Psoas muscle (tissue), 8 donors: ENCODE results near the gene ZMIZ1. TPM values are rescaled to one million over a fixed set of nuclear protein-coding genes. Genes with fewer than 3 reads are reported as not detected.

ENCODE experiments used
- ATAC-seq, 4 donors: fragments of 200-7000 bp; cut with Tn5 transposase; one replicate each; pipeline ENCODE4 v1.9.1; 2020; ENCODE audit warnings: moderate library complexity in 3 of 4, mild to moderate bottlenecking in 2 of 4
- DNase-seq, 2 donors: peaks; one replicate each; pipeline ENCODE4 v3.0.0-alpha.2; 2020
- H3K27ac ChIP-seq: fragments of 200-600 bp; one replicate; pipeline ENCODE4 v1.8.0; 2022
- H3K27me3 ChIP-seq, 3 donors: fragments of 200-600 bp in 1 of 3; one replicate each; pipeline versions ENCODE4 v1.6.1 to v1.8.0; 2013 to 2022; ENCODE audit warnings: low read length in 2 of 3, mild to moderate bottlenecking in 2 of 3, moderate library complexity in 1 of 3; ENCODE audit not compliant: insufficient read depth in 3 of 3
- H3K36me3 ChIP-seq, 2 donors: fragments of 200-600 bp in 1 of 2; one replicate each; pipeline versions ENCODE4 v1.6.1 to v1.8.0; 2013 to 2022; ENCODE audit warnings: low read depth in 1 of 2, mild to moderate bottlenecking in 1 of 2, moderate library complexity in 1 of 2; ENCODE audit not compliant: insufficient read depth in 1 of 2
- H3K4me1 ChIP-seq: fragments of 200-600 bp; one replicate; pipeline ENCODE4 v1.8.0; 2022
- H3K4me3 ChIP-seq: fragments of 200-600 bp; one replicate; pipeline ENCODE4 v1.8.0; 2022; ENCODE audit warnings: mild to moderate bottlenecking
- H3K9me3 ChIP-seq: fragments of 200-600 bp; one replicate; pipeline ENCODE4 v1.8.0; 2022
- CTCF ChIP-seq: fragments of 200-600 bp; IDR thresholded peaks from one replicate; pipeline ENCODE4 v1.8.0; 2022; ENCODE audit warnings: antibody characterized with exemption
- WGBS, 3 donors: extraction: QIAGEN DNeasy Blood & Tissue Kit; methylation state at CpG; one replicate each; pipeline versions ENCODE4 v1.1.6 to v1.1.7; 2013; 5-methylcytosine and 5-hydroxymethylcytosine counted together
- intact Hi-C, 2 donors: fragments of 100-400 bp; cut with DNase I; formaldehyde crosslinking; loops; one replicate each; pipeline versions ENCODE4 v1.11.0 to v1.14.2; 2022
- polyA plus RNA-seq, 3 donors: library from polyadenylated mRNA; stranded (reverse); fragments of 200-250 nt; gene quantifications; one replicate each; pipeline ENCODE4 v1.2.3, GENCODE V29; 2013
- total RNA-seq, 4 donors: library from RNA; stranded (reverse); fragmentation: NEBNext Ultra II Directional in 2 of 4; extraction: Animal tissue kit (Norgen Biotek cat#: 25700) in 2 of 4; gene quantifications; one replicate each; pipeline versions ENCODE4 v1.2.1 to v1.2.4, GENCODE V29; 2021 to 2023
- donor health status: healthy with polysubstance abuse.
- donor health status: DM: no; HTN: no; CAD: no; lungs with moderate emphysema.
- donor health status: Bipolar disorder and iron deficiency.
- donor health status: healthy.
- donor health status: DM: yes; HTN: yes; CAD: no.
- donor health status: DM: no; HTN: no; CAD: no.
- donor health status: DM: no; HTN: no; CAD: no.
- donor health status: DM: yes; HTN: yes; CAD: no.

Gene ZMIZ1
- total and polyA plus RNA-seq, 7 donors, result 10.4 to 37.6 (median 30.0) TPM

- Histone ChIP-seq H3K4me1 (peaks cover 19% of the 10 kb centered on the region), H3K36me3 (no peaks in the 10 kb centered on the region), H3K27me3 (no peaks in the 10 kb centered on the region), H3K4me3 (no peak overlapping the region), H3K9me3 (no peaks in the 10 kb centered on the region), H3K27ac (peak overlapping the region; percentile 43)
- 92 to 95% (median 92%) methylated on average over 2 of the region's 2 CpGs for WGBS, 3 donors
- TF ChIP-seq CTCF, result no peak
- intact Hi-C loops, result no loop called here
- DNase-seq, result no peak
- no peak for ATAC-seq
Observed at GRCh38 chr10:79320316-79320715, 251.6 kb downstream of the ZMIZ1 start.

- H3K27ac ChIP-seq, result peak overlapping the region; percentile 47
- WGBS, 3 donors, result 67 to 78% (median 77%) methylated on average over 7 of the region's 7 CpGs
- peak in 1 of 2 donors; percentile 57 for DNase-seq
- peak; percentile 57 to 86 (median 75) for ATAC-seq
- no peak overlapping the region for H3K4me3 ChIP-seq
- no peaks in the 10 kb centered on the region for H3K9me3 ChIP-seq
- intact Hi-C loops, result no loop called here
- no peaks in the 10 kb centered on the region for H3K36me3 ChIP-seq
- no peaks in the 10 kb centered on the region for H3K27me3 ChIP-seq
- peaks cover 17% of the 10 kb centered on the region for H3K4me1 ChIP-seq
- TF ChIP-seq CTCF, result no peak
Observed at GRCh38 chr10:79320820-79321493, 252.2 kb downstream of the ZMIZ1 start.

GRCh38 chr10:79321494-79321882 lies 252.7 kb downstream of the ZMIZ1 start:
- no peak overlapping the region for H3K4me3 ChIP-seq
- no peaks in the 10 kb centered on the region for H3K9me3 ChIP-seq
- 82 to 92% (median 83%) methylated on average over 2 of the region's 2 CpGs for WGBS, 3 donors
- H3K36me3 ChIP-seq, result no peaks in the 10 kb centered on the region
- no peak for TF ChIP-seq CTCF
- no peaks in the 10 kb centered on the region for H3K27me3 ChIP-seq
- intact Hi-C loops, result no loop called here
- peaks cover 17% of the 10 kb centered on the region for H3K4me1 ChIP-seq
- no peak for ATAC-seq
- H3K27ac ChIP-seq, result peak overlapping the region; percentile 47
- peak in 1 of 2 donors; percentile 39 for DNase-seq

DNA sequence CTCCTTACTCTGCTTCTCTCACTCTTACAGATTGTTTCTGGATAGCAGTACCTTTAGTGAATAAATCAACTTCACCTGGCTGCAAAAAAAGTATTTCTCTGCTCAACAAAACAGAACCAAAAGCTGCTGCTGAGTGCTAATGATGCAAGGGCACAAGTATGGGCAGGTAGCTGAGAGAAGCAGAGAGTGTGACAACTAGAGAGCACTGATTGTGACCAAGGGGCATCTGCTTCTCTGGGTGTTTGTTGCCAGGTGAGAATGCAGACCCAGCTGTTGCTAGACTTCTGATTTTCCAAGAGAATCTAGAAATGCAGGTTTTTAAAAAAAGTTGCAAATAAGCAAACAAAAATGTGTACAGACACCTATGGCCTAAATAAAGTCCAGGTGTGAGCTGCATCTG lies 253.2 kb downstream of the ZMIZ1 start:
- Histone ChIP-seq H3K9me3 (no peaks in the 10 kb centered on the region), H3K27ac (no peak overlapping the region), H3K27me3 (no peaks in the 10 kb centered on the region), H3K36me3 (no peaks in the 10 kb centered on the region), H3K4me3 (no peak overlapping the region), H3K4me1 (peaks cover 17% of the 10 kb centered on the region)
- ATAC-seq (no peak), DNase-seq (no peak)
- no peak for TF ChIP-seq CTCF
- intact Hi-C loops, result no loop called here
